ENCODE measurements around the gene DIP2A. TPM values are rescaled to one million over a fixed set of nuclear protein-coding genes. Genes with fewer than 3 reads are reported as not detected.
A peak's percentile ranks its signal among the peaks of the same experiment; 100 is the strongest.
"Not testable (repeated sequence)": the region's sequence is repeated elsewhere in the genome, so short reads cannot be mapped to it uniquely, and the experiment has no call there.

DIP2A gene
- total RNA-seq, 2 donors from 2014 or later = 39.4 to 71.6 TPM

DNA sequence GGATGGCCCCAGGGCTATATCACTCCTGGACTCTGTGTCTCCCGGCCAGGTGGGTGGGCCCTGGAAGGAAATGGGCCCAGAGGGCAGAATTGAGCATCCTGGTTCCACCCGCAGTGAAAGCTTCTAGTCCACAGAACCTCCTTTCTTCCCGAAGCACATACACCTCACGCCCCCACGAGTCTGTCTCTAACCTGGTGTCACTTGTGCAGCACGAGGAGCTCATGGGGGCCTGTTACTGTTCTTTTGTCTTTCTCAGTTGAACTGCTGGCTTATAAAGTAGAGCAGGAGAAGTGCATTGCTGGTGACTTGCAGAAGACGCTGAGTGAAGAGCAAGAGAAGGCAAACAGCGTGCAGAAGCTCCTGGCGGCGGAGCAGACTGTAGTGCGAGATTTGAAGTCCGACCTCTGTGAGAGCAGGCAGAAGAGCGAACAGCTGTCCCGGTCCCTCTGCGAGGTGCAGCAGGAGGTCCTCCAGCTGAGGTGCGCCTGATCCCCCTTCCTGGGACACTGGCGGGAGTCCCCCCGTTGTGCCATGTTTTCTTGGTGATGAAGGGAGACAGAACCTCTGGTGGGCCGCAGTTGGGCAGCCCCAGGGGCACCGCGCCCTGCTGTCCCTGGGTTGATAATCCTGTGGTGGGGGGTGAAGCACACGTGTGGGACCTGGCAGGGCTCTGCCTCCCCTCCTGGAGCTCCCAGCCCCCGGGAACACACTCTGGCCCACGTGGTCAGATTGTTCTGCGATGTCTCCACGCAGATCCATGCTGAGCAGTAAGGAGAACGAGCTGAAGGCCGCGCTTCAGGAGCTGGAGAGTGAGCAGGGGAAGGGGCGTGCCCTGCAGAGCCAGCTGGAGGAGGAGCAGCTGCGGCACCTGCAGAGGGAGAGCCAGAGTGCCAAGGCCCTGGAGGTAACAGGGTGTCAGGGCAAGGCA is 28.7 kb upstream of the DIP2A start:
- Mint-ChIP-seq H3K36me3 (peaks cover 10% of the 10 kb centered on the region), H3K9me3 (no peaks in the 10 kb centered on the region), H3K27ac (no peak overlapping the region), H3K4me1 (ENCODE audit: low read depth in 2 of 2) (peaks cover 7 to 10% of the 10 kb centered on the region in 2 donors), H3K27me3 (no peaks in the 10 kb centered on the region), H3K4me3 (no peak overlapping the region)
- no peak for ATAC-seq
- DNase-seq (ENCODE audit: low spot score) = no peak

DNA sequence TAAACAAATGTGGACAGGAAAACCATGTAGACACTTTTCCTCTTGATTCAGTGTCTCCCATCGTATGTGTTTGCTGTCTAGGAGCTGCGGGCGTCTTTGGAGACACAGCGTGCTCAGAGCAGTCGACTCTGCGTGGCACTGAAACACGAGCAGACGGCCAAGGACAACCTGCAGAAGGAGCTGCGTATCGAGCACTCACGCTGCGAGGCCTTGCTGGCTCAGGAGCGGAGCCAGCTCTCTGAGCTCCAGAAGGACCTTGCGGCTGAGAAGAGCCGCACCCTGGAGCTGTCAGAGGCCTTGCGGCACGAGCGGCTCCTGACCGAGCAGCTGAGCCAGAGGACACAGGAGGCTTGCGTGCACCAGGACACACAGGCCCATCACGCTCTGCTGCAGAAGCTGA is 27.2 kb upstream of the DIP2A start:
- Mint-ChIP-seq H3K9me3 (no peaks in the 10 kb centered on the region), H3K27me3 (no peaks in the 10 kb centered on the region), H3K4me3 (no peak overlapping the region), H3K36me3 (peaks cover 10% of the 10 kb centered on the region), H3K4me1 (ENCODE audit: low read depth in 2 of 2) (peaks cover 0 to 3% of the 10 kb centered on the region in 2 donors), H3K27ac (no peak overlapping the region)
- ATAC-seq (no peak), DNase-seq (ENCODE audit: low spot score) (no peak)

DNA sequence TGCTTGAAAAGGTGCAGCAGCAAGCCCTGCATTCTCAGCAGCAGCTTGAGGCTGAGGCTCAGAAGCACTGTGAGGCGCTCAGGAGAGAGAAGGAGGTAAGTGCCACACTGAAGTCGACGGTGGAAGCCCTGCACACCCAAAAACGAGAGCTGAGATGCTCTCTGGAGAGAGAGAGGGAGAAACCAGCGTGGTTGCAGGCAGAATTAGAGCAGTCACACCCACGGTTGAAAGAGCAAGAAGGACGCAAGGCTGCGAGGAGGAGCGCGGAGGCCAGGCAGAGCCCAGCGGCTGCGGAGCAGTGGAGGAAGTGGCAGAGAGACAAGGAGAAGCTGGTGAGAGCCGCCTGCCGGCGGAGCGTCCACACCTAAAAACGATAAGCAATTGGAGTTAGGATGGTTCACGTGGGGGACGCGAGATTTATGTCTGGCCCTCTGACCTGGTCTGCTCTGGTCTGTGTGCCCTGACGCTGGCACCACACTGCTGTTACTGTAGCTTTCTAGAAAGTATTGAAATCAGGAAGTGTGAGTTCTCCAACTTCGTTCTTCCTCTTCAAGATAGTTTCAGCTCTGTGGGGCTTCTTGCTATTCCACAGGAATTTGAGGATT is 26.7 kb upstream of the DIP2A start:
- no peak for ATAC-seq
- Mint-ChIP-seq H3K4me1 (ENCODE audit: low read depth in 2 of 2) (peaks cover 0 to 3% of the 10 kb centered on the region in 2 donors), H3K9me3 (no peaks in the 10 kb centered on the region), H3K36me3 (peaks cover 10% of the 10 kb centered on the region), H3K27me3 (no peaks in the 10 kb centered on the region), H3K4me3 (no peak overlapping the region), H3K27ac (no peak overlapping the region)
- no peak for DNase-seq (ENCODE audit: low spot score)

DNA sequence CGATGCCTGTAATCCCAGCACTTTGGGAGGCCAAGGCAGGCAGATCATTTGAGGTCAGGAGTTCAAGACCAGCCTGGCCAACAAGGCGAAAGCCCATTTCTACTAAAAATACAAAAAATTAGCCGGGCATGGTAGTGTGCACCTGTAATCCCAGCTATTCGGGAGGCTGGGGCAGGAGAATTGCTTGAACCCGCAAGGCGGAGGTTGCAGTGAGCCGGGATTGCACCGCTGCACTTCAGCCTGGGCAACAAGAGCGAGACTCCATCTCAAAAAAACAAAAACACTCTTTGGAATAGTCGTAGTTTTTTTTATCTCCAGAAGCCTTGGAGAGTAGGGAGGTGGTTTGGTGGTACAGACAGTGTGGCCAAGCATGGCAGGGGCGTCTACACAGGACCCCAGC is 25.6 kb upstream of the DIP2A start:
- H3K36me3 Mint-ChIP-seq; H3K4me1 Mint-ChIP-seq (ENCODE audit: low read depth in 2 of 2); ATAC-seq; DNase-seq (ENCODE audit: low spot score); H3K9me3 Mint-ChIP-seq; H3K27ac Mint-ChIP-seq; H3K4me3 Mint-ChIP-seq; H3K27me3 Mint-ChIP-seq: not testable (repeated sequence)

DNA sequence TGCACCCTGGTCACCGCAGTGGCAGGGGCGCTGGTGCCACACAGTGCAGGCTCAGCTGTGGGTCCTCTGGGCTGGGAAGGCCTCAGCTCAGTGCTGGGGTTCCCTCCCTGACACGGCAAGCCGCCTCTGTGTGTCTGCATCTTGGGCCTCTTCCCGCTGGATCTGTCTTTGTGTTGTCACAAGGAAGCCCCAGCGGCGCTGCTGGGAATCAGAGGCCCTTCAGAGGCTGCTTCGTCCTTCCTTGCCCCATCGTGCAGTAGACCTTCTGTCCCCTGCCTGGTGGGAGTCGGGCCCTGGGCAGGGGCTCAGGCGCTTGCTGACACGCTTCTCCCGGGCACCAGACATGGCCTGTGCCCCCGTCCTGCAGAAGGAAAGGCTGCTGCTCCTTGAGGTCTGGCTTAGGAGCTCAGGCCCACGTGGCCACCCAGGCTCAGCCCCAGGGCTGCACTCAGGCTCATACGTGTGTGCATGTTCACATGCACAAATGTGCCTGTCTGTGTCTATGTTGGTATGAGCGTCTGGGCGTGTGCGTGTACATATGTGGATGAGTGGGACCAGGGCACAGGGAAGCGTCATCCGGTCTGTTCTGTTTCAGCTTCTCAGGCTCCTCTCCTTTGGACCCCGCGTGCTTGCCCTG is 24.3 kb upstream of the DIP2A start:
- Mint-ChIP-seq H3K4me1 (ENCODE audit: low read depth in 2 of 2) (peaks cover 0 to 6% of the 10 kb centered on the region in 2 donors), H3K27me3 (no peaks in the 10 kb centered on the region), H3K27ac (no peak overlapping the region), H3K9me3 (no peaks in the 10 kb centered on the region), H3K36me3 (peaks cover 10% of the 10 kb centered on the region), H3K4me3 (no peak overlapping the region)
- DNase-seq (ENCODE audit: low spot score) = no peak
- peak in 1 of 2 donors; percentile 37 for ATAC-seq

DNA sequence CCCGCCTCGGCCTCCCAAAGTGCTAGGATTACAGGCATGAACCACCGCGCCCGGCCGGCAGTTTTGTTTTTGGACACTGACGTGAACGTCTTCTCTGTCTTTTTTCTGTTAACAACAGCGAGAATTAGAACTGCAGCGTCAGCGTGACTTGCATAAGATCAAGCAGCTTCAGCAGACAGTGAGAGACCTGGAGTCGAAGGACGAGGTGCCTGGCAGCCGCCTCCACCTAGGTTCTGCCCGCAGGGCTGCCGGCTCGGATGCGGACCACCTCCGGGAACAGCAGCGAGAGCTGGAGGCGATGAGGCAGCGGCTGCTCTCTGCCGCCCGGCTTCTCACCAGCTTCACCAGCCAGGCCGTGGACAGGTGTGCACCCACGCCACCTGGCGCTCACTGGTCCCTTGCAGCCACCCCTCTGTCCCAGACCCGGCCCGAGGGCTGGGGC is 22.9 kb upstream of the DIP2A start:
- H3K4me3 Mint-ChIP-seq = no peak overlapping the region
- peaks cover 0 to 6% of the 10 kb centered on the region in 2 donors for H3K4me1 Mint-ChIP-seq (ENCODE audit: low read depth in 2 of 2)
- DNase-seq (ENCODE audit: low spot score) (no peak), ATAC-seq (no peak)
- peaks cover 12% of the 10 kb centered on the region for H3K36me3 Mint-ChIP-seq
- H3K27me3 Mint-ChIP-seq = no peaks in the 10 kb centered on the region
- H3K9me3 Mint-ChIP-seq = no peaks in the 10 kb centered on the region
- H3K27ac Mint-ChIP-seq = no peak overlapping the region

DNA sequence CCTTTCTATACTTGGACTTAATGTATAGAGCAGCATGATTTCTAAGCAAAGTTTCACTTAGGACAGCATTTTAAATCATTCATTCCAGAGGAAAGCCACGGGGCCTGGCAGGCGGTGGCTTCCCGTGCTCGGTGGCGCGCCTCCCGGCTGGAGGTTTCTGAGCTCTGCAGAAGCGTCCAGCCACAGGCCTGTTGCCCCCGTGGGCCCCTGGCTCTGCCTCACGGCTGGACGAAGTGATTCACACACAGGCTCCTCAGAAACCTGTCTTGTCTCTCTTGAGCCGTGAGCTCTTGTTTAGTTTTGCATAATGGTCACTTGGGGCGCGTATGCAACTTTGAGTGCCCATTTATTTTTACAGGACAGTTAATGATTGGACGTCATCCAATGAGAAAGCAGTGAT is 22.1 kb upstream of the DIP2A start:
- DNase-seq (ENCODE audit: low spot score) (no peak), ATAC-seq (no peak)
- Mint-ChIP-seq H3K4me1 (ENCODE audit: low read depth in 2 of 2) (peaks cover 0 to 6% of the 10 kb centered on the region in 2 donors), H3K9me3 (no peaks in the 10 kb centered on the region), H3K27me3 (no peaks in the 10 kb centered on the region), H3K36me3 (peaks cover 14% of the 10 kb centered on the region), H3K27ac (no peak overlapping the region), H3K4me3 (no peak overlapping the region)

DNA sequence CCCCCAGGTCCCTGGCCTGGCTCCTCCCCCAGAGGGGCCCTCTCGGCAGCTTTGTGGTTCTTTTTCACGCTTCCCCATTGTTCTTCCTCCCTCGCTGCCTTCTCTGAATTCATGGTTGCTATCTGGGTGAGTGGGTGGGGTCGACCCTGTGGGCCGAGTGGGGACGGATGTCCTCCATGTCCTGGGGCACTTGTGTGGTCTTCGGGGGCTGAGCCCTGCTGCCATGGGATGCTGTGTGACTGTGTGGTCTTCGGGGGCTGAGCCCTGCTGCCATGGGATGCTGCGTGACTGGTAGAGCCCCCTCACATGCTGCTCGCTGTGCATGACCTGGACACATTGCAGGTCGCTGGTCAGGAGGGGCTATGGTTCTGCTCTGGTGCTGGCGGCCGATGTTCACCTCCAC is 21.6 kb upstream of the DIP2A start:
- Mint-ChIP-seq H3K27me3 (no peaks in the 10 kb centered on the region), H3K9me3 (no peaks in the 10 kb centered on the region), H3K4me3 (no peak overlapping the region), H3K36me3 (peaks cover 10% of the 10 kb centered on the region), H3K27ac (no peak overlapping the region), H3K4me1 (ENCODE audit: low read depth in 2 of 2) (peaks cover 0 to 6% of the 10 kb centered on the region in 2 donors)
- ATAC-seq (no peak), DNase-seq (ENCODE audit: low spot score) (peak; percentile 39)

DNA sequence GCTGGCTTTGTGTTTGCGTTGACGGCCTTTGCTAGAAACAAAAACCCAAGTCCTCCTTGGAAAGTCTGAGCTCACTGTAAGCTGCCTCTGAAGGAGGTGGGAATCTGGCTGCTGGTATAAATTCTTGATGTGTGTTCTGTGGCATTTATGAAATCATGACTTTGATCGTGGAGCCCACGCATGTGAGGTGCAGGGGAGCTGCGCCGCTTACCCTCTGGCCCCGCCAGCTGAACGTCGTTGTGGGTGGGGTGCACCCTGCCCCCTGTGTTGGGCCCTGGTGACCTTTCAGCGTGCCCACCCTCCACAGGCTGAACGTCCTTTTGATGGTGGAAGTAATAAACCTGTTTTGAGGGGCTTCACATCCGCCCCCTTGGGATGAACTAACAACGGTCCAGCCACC is 21.2 kb upstream of the DIP2A start:
- Mint-ChIP-seq H3K4me1 (ENCODE audit: low read depth in 2 of 2) (peaks cover 0 to 7% of the 10 kb centered on the region in 2 donors), H3K9me3 (no peaks in the 10 kb centered on the region), H3K27ac (no peak overlapping the region), H3K27me3 (no peaks in the 10 kb centered on the region), H3K4me3 (no peak overlapping the region), H3K36me3 (peaks cover 6% of the 10 kb centered on the region)
- ATAC-seq (no peak), DNase-seq (ENCODE audit: low spot score) (no peak)

DNA sequence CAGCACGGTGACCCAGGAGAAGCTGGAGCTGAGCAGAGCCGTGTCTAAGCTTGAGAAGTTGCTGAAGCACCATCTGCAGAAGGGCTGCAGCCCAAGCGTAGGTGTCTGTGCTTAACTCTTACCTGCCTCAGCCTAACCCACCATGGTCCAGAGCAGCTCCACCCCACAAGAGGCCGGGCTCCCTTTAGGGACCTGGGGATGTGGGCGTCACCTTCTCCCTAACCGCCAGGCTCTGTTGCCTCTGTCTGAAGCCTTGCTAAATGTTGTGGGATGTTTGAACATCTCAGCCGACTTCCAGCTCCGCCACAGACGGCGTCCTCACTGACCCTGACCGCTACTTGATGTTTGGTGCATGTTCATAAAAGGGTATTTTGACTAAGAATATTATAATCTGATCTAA is 20.4 kb upstream of the DIP2A start:
- DNase-seq (ENCODE audit: low spot score) = no peak
- ATAC-seq = no peak
- H3K9me3 Mint-ChIP-seq = no peaks in the 10 kb centered on the region
- H3K4me1 Mint-ChIP-seq (ENCODE audit: low read depth in 2 of 2) = peaks cover 0 to 9% of the 10 kb centered on the region in 2 donors
- H3K27ac Mint-ChIP-seq = no peak overlapping the region
- H3K4me3 Mint-ChIP-seq = no peak overlapping the region
- H3K27me3 Mint-ChIP-seq = no peaks in the 10 kb centered on the region
- H3K36me3 Mint-ChIP-seq = peaks cover 6% of the 10 kb centered on the region

DNA sequence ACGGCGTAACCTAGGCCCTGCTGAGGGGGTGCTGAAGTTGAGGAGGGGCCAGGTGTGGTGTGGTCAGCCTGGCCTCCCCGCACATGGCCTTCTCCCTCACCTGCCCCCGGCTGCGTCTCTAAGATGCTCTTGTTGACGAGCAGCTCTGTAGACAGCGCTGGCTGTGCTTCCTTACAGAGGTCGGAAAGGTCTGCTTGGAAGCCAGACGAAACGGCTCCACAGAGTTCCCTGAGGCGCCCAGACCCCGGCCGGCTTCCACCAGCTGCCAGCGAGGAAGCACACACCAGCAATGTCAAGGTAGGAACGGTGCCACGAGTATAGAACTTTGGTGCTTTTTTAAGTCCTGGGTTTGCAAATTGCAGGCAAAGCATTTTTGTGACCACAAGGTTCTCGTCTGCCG is 18.8 kb upstream of the DIP2A start:
- Mint-ChIP-seq H3K9me3 (no peaks in the 10 kb centered on the region), H3K27me3 (no peaks in the 10 kb centered on the region), H3K4me1 (ENCODE audit: low read depth in 2 of 2) (peaks cover 0 to 9% of the 10 kb centered on the region in 2 donors), H3K27ac (no peak overlapping the region), H3K36me3 (peaks cover 6% of the 10 kb centered on the region), H3K4me3 (no peak overlapping the region)
- ATAC-seq (no peak), DNase-seq (ENCODE audit: low spot score) (no peak)

DNA sequence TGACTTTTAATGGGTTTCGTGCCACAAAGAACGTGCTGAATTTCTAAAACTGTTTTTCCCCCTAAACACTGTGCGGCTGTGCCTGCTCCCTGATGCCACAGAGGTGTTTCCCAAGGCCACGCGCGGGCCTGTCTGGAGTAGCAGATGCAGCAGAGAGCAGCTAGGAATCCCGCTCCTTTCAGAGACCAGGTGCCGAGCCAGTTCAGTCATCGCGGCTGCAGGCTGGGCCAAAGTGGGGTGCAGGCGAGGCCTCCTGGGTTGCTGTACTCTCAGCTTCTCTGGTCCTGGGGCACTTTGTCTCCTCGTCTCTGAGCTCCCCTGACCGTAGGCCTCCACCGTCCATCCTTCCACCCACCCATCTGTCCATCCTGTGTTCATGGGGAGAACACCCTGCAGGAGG is 17.4 kb upstream of the DIP2A start:
- no peak overlapping the region for H3K27ac Mint-ChIP-seq
- DNase-seq (ENCODE audit: low spot score) (no peak), ATAC-seq (no peak)
- no peak overlapping the region for H3K4me3 Mint-ChIP-seq
- peaks cover 0 to 9% of the 10 kb centered on the region in 2 donors for H3K4me1 Mint-ChIP-seq (ENCODE audit: low read depth in 2 of 2)
- no peaks in the 10 kb centered on the region for H3K27me3 Mint-ChIP-seq
- no peaks in the 10 kb centered on the region for H3K9me3 Mint-ChIP-seq
- peaks cover 6% of the 10 kb centered on the region for H3K36me3 Mint-ChIP-seq

DNA sequence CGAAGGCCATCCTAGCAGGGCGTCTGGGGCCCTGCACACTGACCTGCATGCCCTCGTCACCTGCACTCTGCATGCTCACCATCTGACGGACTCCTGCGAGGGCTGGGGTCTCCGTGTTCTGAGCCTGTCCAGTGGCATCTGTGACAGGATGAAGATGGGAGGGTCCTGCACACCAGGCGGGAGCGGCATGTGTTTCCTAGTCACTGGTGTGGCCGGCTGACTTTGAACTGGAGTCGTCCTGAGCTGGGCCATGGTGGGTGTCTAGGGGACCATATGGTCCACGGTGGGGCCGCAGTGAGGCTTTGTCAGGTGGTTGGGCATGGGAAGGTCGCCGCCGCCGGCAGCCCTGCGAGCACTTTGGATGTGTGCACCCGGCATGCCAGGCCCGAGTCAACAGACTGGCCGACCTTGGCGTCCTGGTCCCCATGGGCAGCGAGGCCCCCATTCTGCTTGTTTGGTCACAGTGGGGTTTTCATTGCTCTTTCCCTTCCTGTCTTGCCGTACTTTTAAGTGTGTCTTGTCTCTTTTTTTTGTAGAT is 16.7 kb upstream of the DIP2A start:
- peaks cover 0 to 7% of the 10 kb centered on the region in 2 donors for H3K4me1 Mint-ChIP-seq (ENCODE audit: low read depth in 2 of 2)
- no peak overlapping the region for H3K4me3 Mint-ChIP-seq
- H3K36me3 Mint-ChIP-seq = peaks cover 6% of the 10 kb centered on the region
- H3K27ac Mint-ChIP-seq = no peak overlapping the region
- H3K27me3 Mint-ChIP-seq = no peaks in the 10 kb centered on the region
- peak in 1 of 2 donors; percentile 28 for ATAC-seq
- no peak for DNase-seq (ENCODE audit: low spot score)
- H3K9me3 Mint-ChIP-seq = no peaks in the 10 kb centered on the region

DNA sequence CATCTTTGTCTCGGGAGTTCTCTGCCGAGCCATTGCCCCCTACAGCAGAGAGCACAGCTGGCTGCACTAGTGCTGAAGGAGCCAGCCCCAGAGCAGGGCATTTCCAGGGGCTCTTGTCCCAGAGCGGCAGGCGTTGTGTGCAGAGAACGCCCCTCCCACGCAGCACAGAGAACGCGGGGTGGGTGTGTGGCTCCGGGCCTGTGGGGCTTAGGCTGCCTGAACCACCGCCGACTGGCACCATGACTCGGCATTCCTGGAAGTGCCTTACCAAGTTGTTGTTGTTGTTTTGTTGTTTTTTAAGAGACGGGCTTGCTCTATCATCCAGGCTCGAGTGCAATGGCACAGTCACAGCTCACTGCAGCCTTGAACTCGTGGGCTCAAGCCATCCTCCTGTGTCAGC is 15.8 kb upstream of the DIP2A start:
- no peak overlapping the region for H3K27ac Mint-ChIP-seq

More for the DNA sequence above, 15.8 kb upstream of the DIP2A start:
- DNase-seq (ENCODE audit: low spot score) = no peak
- H3K4me1 Mint-ChIP-seq (ENCODE audit: low read depth in 2 of 2) = peaks cover 0 to 6% of the 10 kb centered on the region in 2 donors
- peaks cover 11% of the 10 kb centered on the region for H3K36me3 Mint-ChIP-seq
- no peak overlapping the region for H3K4me3 Mint-ChIP-seq
- H3K27me3 Mint-ChIP-seq = no peaks in the 10 kb centered on the region
- no peaks in the 10 kb centered on the region for H3K9me3 Mint-ChIP-seq
- ATAC-seq = no peak

Measured in natural killer cell treated with Interleukin-12 subunit alpha and Interleukin-12 subunit beta and Interleukin-15 and Interleukin-18, amount 100 ng/mL, for 72 hours (primary cell).